ENCODE results near the gene CLCN2.

DNA sequence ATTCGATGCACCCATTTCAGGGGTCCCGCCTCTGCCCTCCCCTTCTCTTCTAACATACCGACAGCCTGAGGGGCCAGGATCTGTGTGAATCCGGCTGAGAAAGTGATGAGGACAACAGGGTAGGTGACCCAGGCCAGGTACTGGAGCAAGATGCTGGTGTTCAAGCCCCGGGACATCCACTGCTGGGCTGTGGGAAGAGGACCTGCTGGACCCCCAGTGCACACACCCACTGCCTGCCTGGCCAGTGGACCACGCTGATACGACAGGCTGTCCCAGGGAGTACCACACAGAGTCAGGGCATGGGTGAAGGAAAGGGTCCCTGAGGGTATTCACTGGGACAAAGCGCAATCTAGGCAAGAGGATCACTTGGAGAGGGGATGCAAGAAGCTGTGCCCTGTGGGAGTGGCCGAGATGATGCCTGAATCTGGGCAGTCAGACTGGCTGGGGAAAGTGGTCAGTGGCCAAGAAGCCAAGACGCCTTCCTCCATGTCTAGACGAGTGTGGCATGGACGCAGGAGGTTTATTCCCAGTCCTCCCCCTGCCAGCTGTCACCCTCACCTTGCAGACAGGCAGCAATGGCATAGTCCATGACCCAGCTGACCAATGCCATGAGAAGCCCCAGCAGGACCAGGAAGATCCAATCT is 3.2 kb downstream of the CLCN2 start:
- TF ChIP-seq POLR2A (IDR thresholded peaks at IDR 0.05), result no peak
- no peak for TF ChIP-seq POLR2AphosphoS5 (IDR thresholded peaks at IDR 0.05)

Data from spleen (tissue), 3 donors.